GM12875 (cell line): Measurements from ENCODE around the gene TEX264.

Experiments used
- H3K4me3 ChIP-seq: one replicate; pipeline ENCODE4 v1.5.1; 2011; ENCODE audit warnings: low read depth, low read length, control low read depth
- CTCF ChIP-seq: IDR thresholded peaks from 2 replicates; pipeline ENCODE4 v1.5.1; 2011; ENCODE audit warnings: low read depth, mild to moderate bottlenecking, control low read depth, inconsistent platforms, low read length, moderate library complexity, borderline replicate concordance; ENCODE audit not compliant: insufficient read depth

The TEX264 gene

GRCh38 chr3:51676102-51676640 is 5.1 kb downstream of the TEX264 start:
- H3K4me3 ChIP-seq = no peak overlapping the region
- TF ChIP-seq CTCF = no peak

GRCh38 chr3:51677358-51677757 is 6.3 kb downstream of the TEX264 start:
- TF ChIP-seq CTCF = no peak
- H3K4me3 ChIP-seq = no peak overlapping the region

- H3K4me3 ChIP-seq = no peak overlapping the region
- TF ChIP-seq CTCF = no peak
These were observed 7.1 kb downstream of the TEX264 start for GRCh38 chr3:51678186-51678585.

- TF ChIP-seq CTCF = no peak
- H3K4me3 ChIP-seq = no peak overlapping the region
These were observed 7.6 kb downstream of the TEX264 start for GRCh38 chr3:51678641-51679040.

GRCh38 chr3:51679318-51679717 is 8.3 kb downstream of the TEX264 start:
- TF ChIP-seq CTCF = no peak
- no peak overlapping the region for H3K4me3 ChIP-seq

- no peak for TF ChIP-seq CTCF
- H3K4me3 ChIP-seq = no peak overlapping the region
These were observed 8.7 kb downstream of the TEX264 start for GRCh38 chr3:51679777-51680176.

- no peak overlapping the region for H3K4me3 ChIP-seq
- no peak for TF ChIP-seq CTCF
These were observed 9.1 kb downstream of the TEX264 start for GRCh38 chr3:51680196-51680595.
